AML-193 (cell line): Measurements from ENCODE around the gene SPATA31E1.
"Not testable (repeated sequence)": the region's sequence is repeated elsewhere in the genome, so short reads cannot be mapped to it uniquely, and the experiment has no call there.

Experiments used
- DNase-seq, 2 experiments: peaks; one replicate each; lab custom pipeline; 2025; lab: John Stamatoyannopoulos, UW

Gene SPATA31E1

DNA sequence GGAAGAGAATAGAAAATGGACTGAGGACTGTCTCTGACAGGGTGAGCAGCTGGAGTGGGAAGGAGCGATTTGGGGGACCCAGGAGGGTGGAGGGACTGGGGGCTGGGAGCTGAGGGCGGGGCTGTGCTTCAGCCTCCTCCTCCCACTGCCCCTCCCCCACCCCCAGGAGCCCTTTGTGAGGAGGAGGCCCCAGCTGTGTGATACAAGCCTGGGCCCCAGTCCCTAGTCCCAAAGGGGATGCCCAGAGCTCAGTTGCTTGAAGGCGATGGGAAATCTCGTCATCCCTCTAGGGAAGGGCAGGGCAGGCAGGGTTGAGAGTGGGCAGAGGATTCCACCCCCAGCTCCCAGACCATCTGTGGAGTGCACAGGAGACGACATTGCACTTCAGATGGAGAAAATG, at the start of gene SPATA31E1:
TSS of gene SPATA31E1 (plus strand) at position 251 of the 400 bp plus-strand sequence. CDS start at position 266, 15 bp downstream.
- no peak for DNase-seq

DNA sequence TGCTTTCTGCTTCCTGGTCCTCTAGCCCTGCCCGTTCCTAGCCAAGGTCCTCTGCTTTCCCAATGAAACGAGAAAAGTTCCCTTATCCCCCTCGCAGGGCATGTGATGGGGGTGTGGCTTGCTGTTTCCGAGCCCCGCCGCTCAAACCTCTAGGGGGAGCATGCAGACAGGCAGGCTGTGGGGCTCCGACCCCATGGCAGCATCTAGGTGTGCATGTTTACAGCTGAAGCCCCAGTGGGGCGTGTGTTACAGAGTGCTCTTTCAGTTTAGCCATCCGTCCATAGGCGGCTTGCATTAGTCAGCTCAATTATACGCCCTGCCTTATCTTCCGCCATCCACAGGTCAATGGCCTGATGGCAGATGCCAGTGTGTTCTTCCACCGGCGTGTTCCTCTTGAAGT, 48.3 kb upstream of the SPATA31E1 start:
- DNase-seq: no peak

DNA sequence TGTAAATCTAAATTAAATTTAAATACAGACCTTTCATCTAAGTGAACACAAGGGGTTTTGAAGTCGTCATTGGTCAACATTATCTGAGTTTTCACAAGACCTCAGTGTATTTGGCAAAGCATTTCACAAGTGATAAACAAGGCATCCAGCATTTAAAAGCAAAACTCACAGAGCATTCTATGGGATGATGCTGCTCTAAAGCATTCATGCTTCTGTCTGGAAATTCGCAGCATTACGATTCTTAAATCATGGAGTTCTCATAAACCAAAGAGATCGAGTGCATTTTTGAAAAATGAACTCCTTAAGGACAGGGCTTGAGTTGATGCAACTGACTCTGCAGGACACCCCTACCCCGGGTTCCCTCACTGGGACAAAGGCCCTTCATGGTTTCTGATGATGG, 46.1 kb upstream of the SPATA31E1 start:
- DNase-seq: no peak

DNA sequence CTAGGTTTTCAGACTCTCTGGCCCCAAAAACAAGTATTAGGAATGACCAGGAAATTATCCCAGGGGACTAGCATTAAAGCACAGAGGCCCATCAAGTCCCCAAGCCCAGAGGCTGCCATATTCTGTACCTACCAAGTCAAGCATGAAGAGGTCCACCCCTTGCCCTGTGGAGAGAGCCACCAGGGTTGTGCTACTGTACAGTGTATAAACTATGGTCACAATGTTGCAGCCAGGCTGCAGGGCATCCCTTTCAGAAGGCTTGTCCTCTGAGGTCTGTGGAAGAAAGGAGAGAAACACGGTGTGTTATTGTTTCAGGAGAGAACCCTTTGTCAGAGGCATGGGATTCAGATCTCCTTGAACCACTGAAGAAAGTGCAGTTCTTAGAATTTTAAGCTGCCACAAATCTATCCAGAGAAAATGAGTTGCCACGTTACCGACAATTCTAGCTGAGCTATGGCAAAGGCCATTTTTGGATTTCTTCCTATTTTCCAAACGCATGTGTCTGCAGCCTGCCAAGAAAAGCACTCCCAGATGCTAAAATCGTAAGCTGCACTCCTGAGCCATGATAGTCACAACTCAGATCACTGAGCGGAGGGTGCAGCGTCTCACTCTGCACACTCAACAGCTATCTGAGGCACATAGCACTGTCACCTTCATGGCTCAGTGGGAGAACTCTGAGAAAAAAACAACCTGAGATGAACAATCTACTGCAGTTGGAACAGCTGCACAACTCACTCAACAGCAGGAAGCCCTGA, 45.5 kb upstream of the SPATA31E1 start:
- DNase-seq: no peak

DNA sequence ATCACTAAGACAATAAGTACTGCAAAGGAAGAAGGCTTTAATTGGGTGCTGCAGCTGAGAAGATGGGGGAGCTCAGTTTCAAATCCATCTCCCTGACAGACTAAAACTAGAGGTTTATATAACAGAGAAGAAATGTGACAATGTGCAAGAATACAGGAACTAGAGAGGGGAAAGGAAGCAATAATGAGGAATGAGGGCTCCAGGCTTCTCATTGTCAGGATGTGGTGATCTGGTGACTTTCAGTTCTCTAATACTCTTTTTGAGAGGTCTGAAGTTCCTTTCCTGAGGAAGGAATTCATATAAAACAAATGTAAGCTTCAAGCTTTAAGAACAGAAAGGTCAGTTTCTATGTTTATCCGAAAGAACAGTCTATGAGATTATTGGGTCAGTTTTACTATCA, 42.5 kb upstream of the SPATA31E1 start:
- DNase-seq: no peak

DNA sequence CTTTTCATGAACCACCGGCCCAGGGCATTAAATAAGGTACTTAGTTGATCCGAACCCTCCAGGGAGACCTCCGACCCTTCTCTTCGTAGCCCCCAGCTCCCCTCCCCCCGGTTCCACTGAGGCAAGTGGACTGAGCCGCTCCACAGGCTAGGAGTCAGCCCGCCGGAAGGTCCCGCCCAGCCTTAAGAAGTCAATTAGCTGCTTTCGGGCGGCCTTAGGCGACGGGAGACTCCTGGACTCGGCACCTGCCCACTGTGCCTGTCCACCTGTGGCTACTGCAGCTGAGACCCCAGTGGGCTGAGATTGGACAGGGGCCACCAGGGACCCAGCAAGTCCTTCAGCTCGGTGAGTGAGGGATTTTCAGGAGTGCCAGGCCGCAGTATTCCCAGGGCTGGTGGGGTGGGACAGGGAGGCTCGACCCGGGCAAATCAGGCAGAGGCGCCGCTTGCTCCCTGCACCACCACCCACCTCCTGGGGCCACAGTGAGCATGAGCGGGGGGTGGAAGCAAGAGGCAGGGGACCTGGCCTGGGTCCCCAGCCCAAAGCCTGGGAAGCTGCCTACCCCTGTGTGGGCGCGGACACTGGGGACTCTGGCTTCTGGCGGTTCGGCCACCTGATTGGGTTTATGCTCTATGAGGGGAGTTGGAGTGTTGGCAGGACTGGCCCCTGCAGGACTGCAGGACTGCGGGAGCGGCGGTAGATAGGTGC, 39.6 kb upstream of the SPATA31E1 start:
- DNase-seq: no peak

DNA sequence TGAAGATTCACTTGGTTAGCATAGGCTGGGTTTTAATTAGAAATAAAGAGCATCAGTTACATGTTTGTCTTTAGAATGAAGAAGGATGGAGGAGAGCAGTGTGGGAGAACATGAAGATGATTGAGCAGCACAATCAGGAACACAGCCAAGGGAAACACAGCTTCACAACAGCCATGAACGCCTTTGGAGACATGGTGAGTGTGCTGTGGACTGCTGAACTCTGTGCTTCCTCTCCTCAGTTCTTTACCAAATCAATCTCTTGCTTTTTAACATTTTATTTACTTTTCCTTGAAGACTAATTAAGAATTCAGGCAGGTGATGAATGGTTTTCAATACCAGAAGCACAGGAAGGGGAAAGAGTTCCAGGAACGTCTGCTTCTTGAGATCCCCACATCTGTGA, 38.2 kb upstream of the SPATA31E1 start:
- no peak for DNase-seq

DNA sequence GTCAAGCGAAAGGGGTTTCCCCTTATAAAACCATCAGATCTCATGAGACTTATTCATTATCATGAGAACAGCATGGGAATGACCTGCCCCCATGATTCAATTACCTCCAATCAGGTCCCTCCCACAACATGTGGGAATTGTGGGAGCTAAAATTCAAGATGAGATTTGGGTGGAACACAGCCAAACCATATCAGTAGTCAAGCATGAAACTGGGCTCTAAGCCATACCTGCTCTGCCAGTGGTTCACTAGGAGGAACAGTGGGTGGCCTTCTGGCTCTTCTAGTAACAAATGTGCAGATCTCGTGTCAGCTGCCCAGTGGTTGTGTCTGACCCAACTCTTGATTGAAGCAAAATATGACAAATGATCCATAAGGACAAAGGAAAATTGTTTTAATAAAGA, 34.9 kb upstream of the SPATA31E1 start:
- not testable (repeated sequence) for DNase-seq

DNA sequence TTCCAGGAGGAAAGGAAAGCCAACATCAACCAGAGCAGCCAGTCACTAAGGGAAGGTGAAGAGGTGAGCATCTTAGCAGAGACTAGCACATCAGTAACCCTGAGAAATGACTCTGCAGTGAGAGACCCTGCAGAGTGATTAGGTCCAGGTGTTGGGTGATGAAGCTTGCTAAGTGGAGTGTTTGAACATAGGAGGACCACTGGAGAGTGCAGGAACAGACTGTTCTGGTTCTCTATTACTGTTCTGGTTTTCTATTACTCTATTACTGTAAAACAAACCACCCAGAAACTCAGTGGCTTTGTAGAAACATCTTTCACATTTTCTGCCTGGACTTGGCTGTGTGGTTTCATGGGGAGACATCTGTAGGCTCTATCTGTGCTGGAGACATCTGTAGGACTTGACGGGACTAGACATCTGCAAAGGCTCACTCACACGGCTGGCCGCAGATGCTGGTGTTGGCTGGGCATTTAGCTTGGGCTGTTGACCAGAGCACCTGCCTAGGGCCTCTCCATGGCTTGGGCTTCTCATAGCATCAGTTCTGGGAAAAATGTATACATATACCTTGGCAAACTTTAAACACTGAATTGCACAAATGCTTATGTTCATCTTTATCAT, 33.4 kb upstream of the SPATA31E1 start:
- no peak for DNase-seq

DNA sequence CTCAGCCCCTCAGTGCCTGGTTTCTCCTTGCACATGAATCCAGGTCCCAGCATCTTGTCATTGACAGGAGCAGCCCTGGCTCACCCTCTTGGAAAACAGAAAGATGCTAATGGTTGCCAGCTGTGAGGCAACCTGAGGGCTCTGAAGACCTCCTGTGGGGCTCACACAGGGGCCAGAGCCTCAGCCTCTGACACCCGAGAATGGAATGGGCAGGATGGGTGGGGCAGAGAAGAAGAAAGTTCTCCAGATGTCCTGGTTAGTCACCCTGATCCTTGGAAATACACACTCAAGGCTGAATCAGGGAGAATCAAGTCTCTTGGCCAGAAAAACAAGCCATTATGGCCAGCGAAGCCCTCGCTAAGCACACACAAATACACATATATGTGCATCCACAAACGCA, 32.3 kb upstream of the SPATA31E1 start:
- DNase-seq: no peak

DNA sequence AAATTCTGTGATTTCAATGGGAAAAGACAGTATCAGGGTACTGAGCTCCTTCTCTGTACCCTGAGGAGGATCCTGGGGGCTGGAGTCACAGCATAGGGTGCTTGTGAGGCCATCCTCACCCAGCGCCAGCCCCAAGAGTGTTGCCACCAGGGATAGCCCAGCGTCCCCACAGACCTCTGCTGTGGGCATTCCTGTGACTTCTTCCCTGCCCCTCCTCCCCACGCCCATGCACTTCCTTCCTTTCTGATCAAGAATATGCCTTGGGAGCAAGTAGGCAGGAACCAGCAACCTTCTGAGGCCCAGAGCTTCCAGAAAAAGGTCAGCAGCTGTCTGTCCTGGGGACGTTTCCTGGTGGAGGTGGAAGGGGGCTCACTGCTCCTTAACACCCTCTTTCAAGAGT, 31.5 kb upstream of the SPATA31E1 start:
- DNase-seq: not testable (repeated sequence)

DNA sequence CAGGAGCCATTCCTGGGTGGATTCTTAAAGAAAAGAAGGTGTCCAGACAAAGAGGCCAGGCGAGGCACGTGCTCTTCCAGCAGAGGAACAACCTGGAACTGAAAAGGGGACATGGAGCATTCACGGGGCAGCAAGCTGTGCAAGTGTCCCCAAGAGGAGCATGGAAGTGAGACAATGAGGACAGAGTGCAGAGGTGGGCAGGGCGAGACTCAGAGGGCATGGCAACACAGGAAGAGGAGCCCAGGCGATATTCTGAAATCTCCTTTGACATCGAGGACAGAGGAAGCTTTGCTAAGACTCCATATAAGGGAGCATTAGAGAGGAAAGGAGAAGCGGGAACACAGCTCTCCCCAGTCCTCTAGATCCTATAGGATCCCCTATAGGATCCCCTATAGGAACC, 29.4 kb upstream of the SPATA31E1 start:
- no peak for DNase-seq

DNA sequence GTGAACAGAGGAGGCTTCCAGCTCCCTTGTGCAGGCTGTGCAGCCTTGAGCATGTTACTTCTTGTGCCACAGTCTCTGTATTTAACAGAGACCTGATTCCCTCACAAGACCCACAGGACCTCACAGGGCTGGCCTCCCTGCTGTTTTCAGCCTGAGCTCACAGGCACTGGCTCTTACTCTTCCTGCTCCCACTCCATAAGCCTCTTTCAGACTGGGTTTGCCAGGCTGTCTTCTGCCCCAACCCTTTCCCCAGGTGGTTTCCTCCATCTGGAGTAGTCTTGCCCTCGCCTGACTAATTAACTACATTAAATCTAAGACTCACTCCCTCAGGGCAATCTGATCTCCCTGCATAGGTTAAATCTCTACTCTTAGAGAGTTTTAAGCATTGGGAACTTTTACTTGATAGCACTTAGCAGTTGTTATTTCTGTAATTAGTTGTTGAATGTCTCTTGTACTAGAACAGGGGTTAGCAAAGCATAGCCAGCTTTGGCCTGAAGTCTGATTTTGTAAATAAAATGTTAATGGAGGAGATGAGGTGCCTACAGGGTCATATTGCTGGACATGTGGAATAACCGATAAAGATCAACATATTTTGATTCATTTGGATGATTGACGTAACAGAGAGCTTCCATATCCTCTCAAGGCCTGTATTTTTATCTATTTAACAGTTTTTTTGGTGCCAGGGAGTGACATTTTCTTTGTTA, 28.6 kb upstream of the SPATA31E1 start:
- no peak for DNase-seq

DNA sequence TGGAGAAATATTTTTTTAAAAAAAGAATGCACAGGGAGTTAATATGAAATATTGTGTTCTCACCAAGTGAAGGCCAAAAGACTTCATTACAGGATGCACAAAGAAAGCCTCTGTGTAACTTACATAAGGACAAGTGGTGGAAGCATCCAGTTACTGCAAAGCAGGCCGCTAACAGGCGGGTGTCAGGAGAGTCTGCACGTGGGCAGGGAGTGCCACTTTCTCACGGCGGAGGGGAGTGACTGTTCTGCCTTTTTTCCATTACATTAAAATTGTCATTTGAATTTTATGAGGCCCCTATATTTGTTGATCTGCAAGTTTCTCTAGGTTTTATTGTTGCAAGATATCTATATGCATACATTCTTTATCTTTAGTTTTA, 28.1 kb upstream of the SPATA31E1 start:
- DNase-seq: no peak

DNA sequence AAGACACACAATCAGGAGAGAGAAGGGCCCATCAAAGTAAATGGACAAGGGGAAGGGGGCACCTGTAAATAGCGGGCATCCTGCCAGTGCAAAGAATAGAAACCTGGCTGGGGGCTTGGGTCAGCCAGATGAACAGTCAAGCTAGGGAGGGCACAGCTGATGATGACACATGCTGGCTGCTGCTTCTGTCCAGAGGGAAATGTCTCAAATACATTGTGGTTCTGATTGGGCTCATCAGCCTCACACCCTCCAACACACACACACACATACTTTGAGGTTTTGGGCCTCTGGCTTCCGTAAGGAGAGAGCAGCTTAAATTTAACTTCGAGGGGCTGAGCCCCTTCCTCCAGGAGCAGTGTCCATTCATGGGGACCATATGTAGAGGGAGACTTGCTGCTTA, 27.6 kb upstream of the SPATA31E1 start:
- no peak for DNase-seq

DNA sequence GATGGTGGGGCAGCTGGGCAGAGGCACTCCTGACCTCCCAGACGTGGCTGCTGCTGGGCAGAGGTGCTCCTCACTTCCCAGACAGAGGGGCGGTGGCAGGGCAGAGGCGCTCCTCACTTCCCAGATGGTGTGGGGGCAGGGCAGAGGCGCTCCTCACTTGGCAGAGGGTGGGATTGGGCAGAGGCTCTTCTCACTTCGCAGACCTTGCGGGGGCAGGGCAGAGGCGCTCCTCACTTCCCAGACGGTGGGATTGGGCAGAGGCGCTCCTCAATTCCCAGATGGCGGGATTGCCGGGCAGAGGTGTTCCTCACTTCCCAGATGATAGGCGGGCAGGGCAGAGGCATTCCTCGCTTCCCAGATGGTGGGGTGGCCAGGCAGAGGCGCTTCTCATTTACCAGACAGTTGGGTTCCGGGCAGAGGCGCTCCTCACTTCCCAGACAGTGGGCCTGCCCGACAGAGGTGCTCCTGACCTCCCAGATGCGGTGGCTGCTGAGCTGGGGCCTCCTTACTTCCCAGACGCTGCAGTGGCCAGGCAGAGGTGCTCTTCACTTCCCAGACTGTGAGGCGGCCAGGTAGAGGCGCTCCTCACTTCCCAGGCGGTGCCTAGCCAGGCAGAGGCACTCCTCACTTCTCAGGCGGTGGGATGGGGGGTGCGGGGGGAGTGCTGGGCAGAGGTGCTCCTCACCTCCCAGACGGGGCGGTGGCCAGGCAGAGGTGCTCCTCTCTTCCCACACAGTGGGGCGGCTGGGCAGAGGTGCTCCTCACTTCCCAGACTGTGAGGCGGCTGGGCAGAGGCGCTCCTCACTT, 25.3 kb upstream of the SPATA31E1 start:
- DNase-seq: no peak

DNA sequence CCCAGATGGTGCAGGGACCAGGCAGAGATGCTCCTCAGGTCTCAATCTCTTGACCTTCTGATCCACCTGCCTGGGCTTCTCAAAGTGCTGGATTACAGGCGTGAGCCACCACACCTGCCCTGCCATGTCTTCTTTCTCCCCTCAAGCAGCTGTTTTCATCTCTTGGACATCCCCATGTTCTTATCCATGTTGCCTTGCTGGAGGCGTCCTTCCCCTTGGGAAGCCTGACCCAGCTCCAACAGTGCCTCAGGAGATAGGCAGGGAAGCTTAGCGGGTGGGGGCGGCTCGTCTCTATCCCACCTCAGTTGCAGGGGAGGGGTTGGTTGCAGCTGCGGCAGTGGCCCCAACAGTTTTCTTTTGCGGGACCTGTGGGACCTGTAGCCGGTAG, 24.7 kb upstream of the SPATA31E1 start:
- DNase-seq: no peak

DNA sequence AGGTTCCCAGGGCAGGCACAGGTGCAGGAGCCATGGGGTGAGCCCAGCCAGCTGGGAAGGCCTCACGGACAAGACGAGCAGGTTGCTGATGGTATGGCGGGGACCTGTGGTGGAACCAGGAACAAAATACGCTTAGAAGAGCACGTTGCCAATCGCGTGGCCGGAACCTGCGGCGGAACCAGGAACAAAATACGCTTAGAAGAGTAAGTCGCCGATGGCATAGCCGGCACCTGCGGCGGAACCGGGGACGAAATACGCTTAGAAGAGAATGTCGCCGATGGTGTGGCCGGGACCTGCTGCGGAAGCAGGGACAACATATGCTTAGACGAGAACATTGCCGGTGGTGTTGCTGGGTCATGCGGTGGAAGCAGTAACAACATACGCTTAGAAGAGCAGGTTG, 23.5 kb upstream of the SPATA31E1 start:
- no peak for DNase-seq

DNA sequence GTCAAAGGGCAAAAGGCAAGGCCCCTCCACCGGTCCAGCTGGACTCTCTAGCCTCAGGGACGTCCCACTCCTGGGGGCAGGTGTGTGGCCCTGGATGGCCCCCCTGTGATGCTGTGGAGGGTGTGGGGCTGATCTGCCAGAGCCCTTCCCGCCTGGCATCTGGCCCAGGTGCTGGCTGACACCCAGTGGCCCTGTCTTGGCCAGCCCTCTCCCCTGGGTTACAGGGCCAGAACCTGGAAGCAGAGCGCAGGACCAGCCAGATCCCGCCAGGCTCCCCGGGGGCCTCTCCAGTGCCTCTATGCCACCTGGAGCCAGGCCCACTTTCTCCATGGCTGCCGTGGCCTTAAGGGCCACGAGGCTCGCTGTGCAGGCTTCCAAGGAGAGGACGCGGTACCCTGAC, 22.9 kb upstream of the SPATA31E1 start:
- no peak for DNase-seq

DNA sequence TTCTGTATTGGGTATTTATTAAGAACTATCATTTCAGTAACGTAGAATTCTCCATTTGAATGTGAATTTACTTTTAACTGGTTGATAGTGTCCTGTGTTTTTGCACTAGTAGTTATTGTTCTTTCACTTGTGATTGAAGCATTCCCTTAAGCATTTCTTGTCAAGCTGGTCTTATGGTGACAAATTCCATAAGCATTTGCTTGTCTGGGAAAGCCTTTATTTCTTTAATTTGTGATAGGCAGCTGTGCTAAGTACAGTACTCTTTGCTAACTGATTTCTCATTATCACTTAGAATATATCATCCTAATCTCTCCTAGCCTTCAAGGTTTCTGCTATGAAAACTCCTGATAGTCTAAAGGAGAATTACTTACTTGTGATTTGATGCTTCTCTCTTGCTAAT, 21.3 kb upstream of the SPATA31E1 start:
- DNase-seq: no peak

DNA sequence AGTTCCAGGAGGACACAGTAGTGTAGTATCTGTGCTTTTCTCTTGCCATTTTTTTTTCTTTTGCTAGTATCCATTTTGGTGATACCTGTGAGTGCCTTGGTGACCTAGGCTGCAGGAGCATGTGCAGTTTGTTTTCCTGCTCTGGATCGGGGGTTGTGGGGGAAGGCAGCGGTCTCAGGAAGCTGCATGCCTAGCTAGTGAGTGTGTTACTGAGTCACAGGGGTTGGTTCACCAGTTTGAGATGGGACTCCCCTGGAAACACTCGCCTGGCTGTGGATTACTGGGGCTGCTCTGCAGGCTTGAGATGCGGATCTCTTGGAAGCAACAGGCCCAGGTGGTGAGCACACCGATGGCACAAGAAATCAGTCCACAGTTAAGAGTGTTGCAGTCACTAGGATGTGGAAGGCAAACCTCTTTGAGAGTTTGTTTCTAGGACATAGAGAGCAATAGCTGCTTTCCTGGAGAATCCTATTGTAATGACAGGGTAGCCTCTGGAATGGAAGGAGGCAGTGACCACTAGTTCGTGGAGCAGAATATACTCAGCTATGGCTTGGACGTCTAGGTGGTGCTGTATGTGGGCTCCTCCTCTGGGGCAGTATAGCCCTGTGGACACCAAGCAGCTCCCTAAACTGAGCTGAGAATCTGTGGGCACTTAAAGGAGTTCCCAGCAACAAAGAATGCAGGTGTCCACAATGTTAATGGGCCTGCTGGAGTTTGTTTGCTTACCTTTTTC, 20.0 kb upstream of the SPATA31E1 start:
- no peak for DNase-seq
